ENCODE data around the gene ZFAND6.

ZFAND6 gene

DNA sequence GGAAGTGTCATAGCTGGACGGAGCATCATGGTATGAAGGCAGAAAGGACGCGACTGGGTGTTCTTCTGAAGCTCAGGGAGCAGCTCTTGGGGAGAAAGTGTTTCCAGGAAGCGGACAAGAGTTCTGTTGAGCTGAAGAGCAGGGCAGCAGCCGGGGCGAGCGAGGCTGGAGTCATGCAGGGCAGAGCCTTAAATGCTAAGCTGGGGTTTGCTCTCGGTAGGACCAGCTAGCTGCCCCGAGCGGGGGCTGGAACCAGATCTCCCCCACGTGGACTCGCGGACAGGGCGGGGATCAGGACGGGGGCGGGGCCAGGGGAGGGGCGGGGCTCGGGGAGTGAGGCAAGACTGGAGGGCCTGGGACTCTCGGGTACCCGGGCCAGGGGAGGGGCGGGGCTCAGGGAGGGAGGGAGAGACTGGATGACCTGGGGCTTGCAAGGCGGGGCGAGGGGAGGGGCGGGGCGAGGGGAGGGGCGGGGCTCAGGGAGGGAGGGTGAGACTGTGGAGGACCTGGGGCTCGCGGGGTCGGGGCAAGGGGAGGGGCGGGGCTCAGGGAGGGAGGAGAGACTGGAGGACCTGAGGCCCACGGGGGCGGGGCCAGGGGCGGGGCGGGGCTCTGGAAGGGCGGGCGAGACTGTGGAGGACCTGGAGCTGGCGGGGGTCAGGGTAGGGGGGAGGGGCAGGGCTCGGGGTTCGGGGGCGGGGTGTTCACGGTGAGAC lies 92.9 kb downstream of the ZFAND6 start (continued):
- TF ChIP-seq, protein P1, sequence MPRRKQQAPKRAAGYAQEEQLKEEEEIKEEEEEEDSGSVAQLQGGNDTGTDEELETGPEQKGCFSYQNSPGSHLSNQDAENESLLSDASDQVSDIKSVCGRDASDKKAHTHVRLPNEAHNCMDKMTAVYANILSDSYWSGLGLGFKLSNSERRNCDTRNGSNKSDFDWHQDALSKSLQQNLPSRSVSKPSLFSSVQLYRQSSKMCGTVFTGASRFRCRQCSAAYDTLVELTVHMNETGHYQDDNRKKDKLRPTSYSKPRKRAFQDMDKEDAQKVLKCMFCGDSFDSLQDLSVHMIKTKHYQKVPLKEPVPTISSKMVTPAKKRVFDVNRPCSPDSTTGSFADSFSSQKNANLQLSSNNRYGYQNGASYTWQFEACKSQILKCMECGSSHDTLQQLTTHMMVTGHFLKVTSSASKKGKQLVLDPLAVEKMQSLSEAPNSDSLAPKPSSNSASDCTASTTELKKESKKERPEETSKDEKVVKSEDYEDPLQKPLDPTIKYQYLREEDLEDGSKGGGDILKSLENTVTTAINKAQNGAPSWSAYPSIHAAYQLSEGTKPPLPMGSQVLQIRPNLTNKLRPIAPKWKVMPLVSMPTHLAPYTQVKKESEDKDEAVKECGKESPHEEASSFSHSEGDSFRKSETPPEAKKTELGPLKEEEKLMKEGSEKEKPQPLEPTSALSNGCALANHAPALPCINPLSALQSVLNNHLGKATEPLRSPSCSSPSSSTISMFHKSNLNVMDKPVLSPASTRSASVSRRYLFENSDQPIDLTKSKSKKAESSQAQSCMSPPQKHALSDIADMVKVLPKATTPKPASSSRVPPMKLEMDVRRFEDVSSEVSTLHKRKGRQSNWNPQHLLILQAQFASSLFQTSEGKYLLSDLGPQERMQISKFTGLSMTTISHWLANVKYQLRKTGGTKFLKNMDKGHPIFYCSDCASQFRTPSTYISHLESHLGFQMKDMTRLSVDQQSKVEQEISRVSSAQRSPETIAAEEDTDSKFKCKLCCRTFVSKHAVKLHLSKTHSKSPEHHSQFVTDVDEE (CRISPR knock-in tag; IDR thresholded peaks at IDR 0.05) = no peak
- TF ChIP-seq ZNF565 (CRISPR knock-in tag; conservative IDR thresholded peaks at IDR 0.05; ENCODE audit: low read depth) (no peak), PPARA (CRISPR knock-in tag; IDR thresholded peaks at IDR 0.05; ENCODE audit: borderline replicate concordance) (no peak)

DNA sequence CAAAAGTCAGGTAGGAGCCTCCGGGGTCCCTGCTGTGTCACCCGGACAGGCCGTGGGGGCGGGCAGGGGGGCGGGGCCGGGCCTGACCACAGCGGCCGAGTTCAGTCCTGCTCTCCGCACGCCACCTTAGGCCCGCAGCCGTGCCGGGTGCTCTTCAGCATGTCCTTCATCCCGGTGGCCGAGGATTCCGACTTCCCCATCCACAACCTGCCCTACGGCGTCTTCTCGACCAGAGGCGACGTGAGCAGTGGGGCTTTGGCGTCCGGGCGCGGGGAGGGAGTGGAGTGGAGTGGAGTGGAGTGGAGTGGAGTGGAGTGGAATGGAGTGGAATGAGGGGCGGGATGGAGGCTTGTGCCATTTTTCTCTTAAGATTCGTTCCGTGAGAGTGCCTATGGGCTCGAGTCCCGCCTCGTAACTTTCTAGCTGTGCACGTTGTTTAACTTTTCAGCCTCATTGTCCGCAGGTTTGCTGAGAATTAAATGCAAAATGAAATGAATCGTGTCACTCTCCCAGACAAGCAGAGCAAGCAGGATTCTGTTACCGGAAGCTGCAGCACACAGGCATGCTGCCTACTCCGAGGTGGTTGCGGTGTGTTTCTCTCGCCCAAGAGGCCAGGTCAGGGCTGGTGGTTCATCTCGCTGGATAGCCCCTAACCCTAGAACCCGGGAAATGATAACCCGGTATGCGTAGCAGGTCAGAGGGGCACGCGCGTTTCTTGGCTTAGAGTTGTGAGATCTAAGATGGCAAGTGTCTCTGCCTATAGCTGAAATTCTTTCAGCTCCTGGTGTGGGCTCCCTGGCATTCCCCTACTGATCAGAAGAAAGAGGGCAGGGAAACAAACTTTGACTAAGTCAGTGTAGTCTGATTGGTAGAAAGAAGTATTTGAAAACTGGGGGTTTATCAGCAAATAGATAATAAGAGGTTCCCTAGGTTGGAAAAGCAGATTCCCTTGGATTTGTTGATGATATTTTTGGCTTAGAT lies 93.7 kb downstream of the ZFAND6 start, which contains the start of gene FAH:
Gene FAH (plus strand): TSS at position 104 of the 981 bp plus-strand sequence. CDS start 56 bp downstream, at position 160.
- peak; percentile 91 for ATAC-seq
- TF ChIP-seq, protein P2, sequence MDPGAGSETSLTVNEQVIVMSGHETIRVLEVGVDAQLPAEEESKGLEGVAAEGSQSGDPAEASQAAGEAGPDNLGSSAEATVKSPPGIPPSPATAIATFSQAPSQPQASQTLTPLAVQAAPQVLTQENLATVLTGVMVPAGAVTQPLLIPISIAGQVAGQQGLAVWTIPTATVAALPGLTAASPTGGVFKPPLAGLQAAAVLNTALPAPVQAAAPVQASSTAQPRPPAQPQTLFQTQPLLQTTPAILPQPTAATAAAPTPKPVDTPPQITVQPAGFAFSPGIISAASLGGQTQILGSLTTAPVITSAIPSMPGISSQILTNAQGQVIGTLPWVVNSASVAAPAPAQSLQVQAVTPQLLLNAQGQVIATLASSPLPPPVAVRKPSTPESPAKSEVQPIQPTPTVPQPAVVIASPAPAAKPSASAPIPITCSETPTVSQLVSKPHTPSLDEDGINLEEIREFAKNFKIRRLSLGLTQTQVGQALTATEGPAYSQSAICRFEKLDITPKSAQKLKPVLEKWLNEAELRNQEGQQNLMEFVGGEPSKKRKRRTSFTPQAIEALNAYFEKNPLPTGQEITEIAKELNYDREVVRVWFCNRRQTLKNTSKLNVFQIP (CRISPR knock-in tag; IDR thresholded peaks at IDR 0.05; ENCODE audit: borderline replicate concordance, low read depth) = no peak
- TF ChIP-seq ZNF8 (CRISPR knock-in tag; IDR thresholded peaks at IDR 0.05) (no peak), ISL1 (CRISPR knock-in tag; IDR thresholded peaks at IDR 0.05) (no peak)

DNA sequence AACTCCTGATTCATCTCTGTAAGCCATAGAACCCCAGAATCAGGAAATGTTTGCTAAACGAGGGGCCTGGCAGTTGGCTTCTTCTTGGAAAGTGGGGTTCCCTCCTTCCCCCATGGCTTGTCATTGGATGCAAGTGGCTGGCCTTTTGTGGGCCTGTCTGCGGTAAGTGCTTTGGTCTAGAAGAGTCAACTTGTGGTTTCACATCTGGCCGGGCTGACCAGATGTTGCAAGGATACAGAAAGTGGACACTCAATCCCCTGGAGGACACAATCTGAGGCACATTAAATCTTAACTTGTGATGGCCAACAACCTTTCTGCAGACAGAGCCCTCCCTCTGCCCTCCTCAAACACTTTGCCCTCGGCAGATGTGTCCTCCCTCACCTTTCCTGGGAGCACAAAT lies 94.4 kb downstream of the ZFAND6 start:
- TF ChIP-seq CSDC2 (CRISPR knock-in tag; IDR thresholded peaks at IDR 0.05) (no peak), SNAI2 (CRISPR knock-in tag; IDR thresholded peaks at IDR 0.05) (no peak), BACH2 (CRISPR knock-in tag; IDR thresholded peaks at IDR 0.05; ENCODE audit: borderline replicate concordance) (no peak), ZNF565 (CRISPR knock-in tag; conservative IDR thresholded peaks at IDR 0.05; ENCODE audit: low read depth) (no peak), RARB (CRISPR knock-in tag; IDR thresholded peaks at IDR 0.05) (no peak), ZFP30 (CRISPR knock-in tag; IDR thresholded peaks at IDR 0.05) (no peak), ARNTL (CRISPR knock-in tag; IDR thresholded peaks at IDR 0.05; ENCODE audit: borderline replicate concordance, low read depth) (no peak), TCF4 (CRISPR knock-in tag; IDR thresholded peaks at IDR 0.05; ENCODE audit: borderline replicate concordance) (no peak), ZNF8 (CRISPR knock-in tag; IDR thresholded peaks at IDR 0.05) (no peak), ZFP3 (CRISPR knock-in tag; IDR thresholded peaks at IDR 0.05) (no peak), TOX (CRISPR knock-in tag; IDR thresholded peaks at IDR 0.05; ENCODE audit: borderline replicate concordance) (no peak), ESRRG (CRISPR knock-in tag; IDR thresholded peaks at IDR 0.05) (no peak), ISL1 (CRISPR knock-in tag; IDR thresholded peaks at IDR 0.05) (no peak), ZNF70 (CRISPR knock-in tag; IDR thresholded peaks at IDR 0.05) (no peak), PPARA (CRISPR knock-in tag; IDR thresholded peaks at IDR 0.05; ENCODE audit: borderline replicate concordance) (no peak)
- TF ChIP-seq, protein P3, sequence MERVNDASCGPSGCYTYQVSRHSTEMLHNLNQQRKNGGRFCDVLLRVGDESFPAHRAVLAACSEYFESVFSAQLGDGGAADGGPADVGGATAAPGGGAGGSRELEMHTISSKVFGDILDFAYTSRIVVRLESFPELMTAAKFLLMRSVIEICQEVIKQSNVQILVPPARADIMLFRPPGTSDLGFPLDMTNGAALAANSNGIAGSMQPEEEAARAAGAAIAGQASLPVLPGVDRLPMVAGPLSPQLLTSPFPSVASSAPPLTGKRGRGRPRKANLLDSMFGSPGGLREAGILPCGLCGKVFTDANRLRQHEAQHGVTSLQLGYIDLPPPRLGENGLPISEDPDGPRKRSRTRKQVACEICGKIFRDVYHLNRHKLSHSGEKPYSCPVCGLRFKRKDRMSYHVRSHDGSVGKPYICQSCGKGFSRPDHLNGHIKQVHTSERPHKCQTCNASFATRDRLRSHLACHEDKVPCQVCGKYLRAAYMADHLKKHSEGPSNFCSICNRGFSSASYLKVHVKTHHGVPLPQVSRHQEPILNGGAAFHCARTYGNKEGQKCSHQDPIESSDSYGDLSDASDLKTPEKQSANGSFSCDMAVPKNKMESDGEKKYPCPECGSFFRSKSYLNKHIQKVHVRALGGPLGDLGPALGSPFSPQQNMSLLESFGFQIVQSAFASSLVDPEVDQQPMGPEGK (CRISPR knock-in tag; IDR thresholded peaks at IDR 0.05; ENCODE audit: borderline replicate concordance) = no peak
- TF ChIP-seq, protein P1 (CRISPR knock-in tag; IDR thresholded peaks at IDR 0.05) = no peak
- ATAC-seq = no peak

Measured in SK-N-SH treated with all-trans-retinoic acid at 6 μM for 48 hours (cell line).